ENCODE results near the gene RFTN1.

RFTN1 gene

GRCh38 chr3:16546186-16547010 lies 32.9 kb upstream of the RFTN1 start:
- Histone ChIP-seq H3K36me3 (ENCODE audit: control insufficient read depth, insufficient read depth, low read length) (no peaks in the 10 kb centered on the region), H3K9me3 (ENCODE audit: control insufficient read depth, insufficient read depth, low read depth, low read length) (no peaks in the 10 kb centered on the region), H3K27ac (ENCODE audit: low read depth, low read length) (no peak overlapping the region), H3K9ac (ENCODE audit: low read length) (no peak overlapping the region), H3K27me3 (ENCODE audit: control insufficient read depth, insufficient read depth, low read length) (no peaks in the 10 kb centered on the region), H3K4me3 (ENCODE audit: low read depth, low read length) (no peak overlapping the region), H3K4me1 (ENCODE audit: control insufficient read depth, insufficient read depth, low read length) (peaks cover 6% of the 10 kb centered on the region)

DNA sequence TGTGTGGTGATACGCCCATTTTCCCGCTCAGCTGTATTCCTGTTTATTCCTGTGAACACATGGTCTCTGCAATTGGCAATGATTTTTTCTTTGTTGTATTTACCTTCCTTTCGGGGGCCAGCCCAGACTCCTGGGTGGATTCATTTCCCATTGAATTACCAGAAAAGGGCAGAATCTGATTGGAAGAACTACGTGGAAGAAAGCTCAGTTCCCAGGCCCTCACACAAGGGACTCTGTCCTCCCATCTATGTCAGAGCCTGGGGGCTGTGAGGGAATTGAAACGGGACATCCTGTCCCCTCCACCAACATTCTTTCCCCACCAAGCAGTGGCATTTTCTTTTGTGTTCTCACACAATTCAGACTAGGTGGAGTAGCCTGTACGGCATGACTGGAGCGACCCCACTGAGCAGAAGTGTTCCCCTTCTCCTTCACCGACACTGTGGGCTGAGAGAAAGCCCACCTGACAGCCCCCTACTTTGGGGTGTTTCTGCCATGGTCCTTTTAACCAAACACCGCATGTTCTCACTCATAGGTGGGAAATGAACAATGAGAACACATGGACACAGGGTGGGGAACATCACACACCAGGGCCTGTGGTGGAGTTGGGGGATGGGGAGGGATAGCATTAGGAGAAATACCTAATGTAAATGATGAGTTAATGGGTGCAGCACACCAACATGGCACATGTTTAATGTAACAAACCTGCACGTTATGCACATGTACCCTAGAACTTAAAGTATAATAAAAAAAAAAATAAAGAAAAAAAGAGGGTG lies 32.1 kb upstream of the RFTN1 start:
- peaks cover 6% of the 10 kb centered on the region for H3K4me1 ChIP-seq (ENCODE audit: control insufficient read depth, insufficient read depth, low read length)
- no peaks in the 10 kb centered on the region for H3K27me3 ChIP-seq (ENCODE audit: control insufficient read depth, insufficient read depth, low read length)
- no peaks in the 10 kb centered on the region for H3K9me3 ChIP-seq (ENCODE audit: control insufficient read depth, insufficient read depth, low read depth, low read length)
- no peak overlapping the region for H3K4me3 ChIP-seq (ENCODE audit: low read depth, low read length)
- H3K36me3 ChIP-seq (ENCODE audit: control insufficient read depth, insufficient read depth, low read length) = no peaks in the 10 kb centered on the region
- H3K27ac ChIP-seq (ENCODE audit: low read depth, low read length) = no peak overlapping the region
- no peak overlapping the region for H3K9ac ChIP-seq (ENCODE audit: low read length)

GRCh38 chr3:16543242-16543864 lies 29.9 kb upstream of the RFTN1 start:
- H3K27me3 ChIP-seq (ENCODE audit: control insufficient read depth, insufficient read depth, low read length) = no peaks in the 10 kb centered on the region
- H3K9ac ChIP-seq (ENCODE audit: low read length) = no peak overlapping the region
- no peaks in the 10 kb centered on the region for H3K9me3 ChIP-seq (ENCODE audit: control insufficient read depth, insufficient read depth, low read depth, low read length)
- no peak overlapping the region for H3K4me3 ChIP-seq (ENCODE audit: low read depth, low read length)
- no peak overlapping the region for H3K27ac ChIP-seq (ENCODE audit: low read depth, low read length)
- no peaks in the 10 kb centered on the region; the same call in 1 of the 2 replicates for H3K4me1 ChIP-seq (ENCODE audit: control insufficient read depth, insufficient read depth, low read length)
- H3K36me3 ChIP-seq (ENCODE audit: control insufficient read depth, insufficient read depth, low read length) = no peaks in the 10 kb centered on the region

GRCh38 chr3:16538507-16538906 lies 25.0 kb upstream of the RFTN1 start:
- H3K27me3 ChIP-seq (ENCODE audit: control insufficient read depth, insufficient read depth, low read length) = no peaks in the 10 kb centered on the region
- H3K36me3 ChIP-seq (ENCODE audit: control insufficient read depth, insufficient read depth, low read length) = no peaks in the 10 kb centered on the region
- no peak overlapping the region for H3K9ac ChIP-seq (ENCODE audit: low read length)
- no peaks in the 10 kb centered on the region for H3K9me3 ChIP-seq (ENCODE audit: control insufficient read depth, insufficient read depth, low read depth, low read length)
- peaks cover 17% of the 10 kb centered on the region for H3K4me1 ChIP-seq (ENCODE audit: control insufficient read depth, insufficient read depth, low read length)
- H3K27ac ChIP-seq (ENCODE audit: low read depth, low read length) = no peak overlapping the region
- H3K4me3 ChIP-seq (ENCODE audit: low read depth, low read length) = no peak overlapping the region

DNA sequence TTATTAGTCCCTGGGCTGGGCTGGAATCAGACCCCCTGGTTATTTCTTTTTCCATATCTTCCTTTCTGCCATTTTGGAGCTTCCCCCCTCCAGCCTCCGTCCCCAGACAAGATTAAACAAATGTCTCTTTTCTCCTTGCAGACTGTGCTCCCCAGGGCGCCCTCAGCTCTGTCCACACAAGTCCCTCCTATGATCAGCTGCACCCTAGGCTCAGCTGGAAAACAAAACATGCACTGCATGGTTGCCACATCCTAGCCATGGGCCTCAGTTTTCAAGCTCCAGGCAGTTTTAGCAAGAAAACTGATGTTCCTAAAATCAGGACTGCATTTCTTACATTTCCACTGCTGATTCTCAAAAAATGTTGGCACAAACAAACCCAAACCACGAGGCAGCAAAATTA lies 23.5 kb upstream of the RFTN1 start:
- Histone ChIP-seq H3K4me1 (ENCODE audit: control insufficient read depth, insufficient read depth, low read length) (peaks cover 18% of the 10 kb centered on the region), H3K4me3 (ENCODE audit: low read depth, low read length) (no peak overlapping the region), H3K27ac (ENCODE audit: low read depth, low read length) (no peak overlapping the region), H3K27me3 (ENCODE audit: control insufficient read depth, insufficient read depth, low read length) (no peaks in the 10 kb centered on the region), H3K36me3 (ENCODE audit: control insufficient read depth, insufficient read depth, low read length) (no peaks in the 10 kb centered on the region), H3K9me3 (ENCODE audit: control insufficient read depth, insufficient read depth, low read depth, low read length) (no peaks in the 10 kb centered on the region), H3K9ac (ENCODE audit: low read length) (no peak overlapping the region)

GRCh38 chr3:16536344-16536663 lies 22.8 kb upstream of the RFTN1 start:
- H3K9me3 ChIP-seq (ENCODE audit: control insufficient read depth, insufficient read depth, low read depth, low read length) = no peaks in the 10 kb centered on the region
- no peaks in the 10 kb centered on the region for H3K27me3 ChIP-seq (ENCODE audit: control insufficient read depth, insufficient read depth, low read length)
- no peak overlapping the region for H3K4me3 ChIP-seq (ENCODE audit: low read depth, low read length)
- no peak overlapping the region for H3K9ac ChIP-seq (ENCODE audit: low read length)
- H3K27ac ChIP-seq (ENCODE audit: low read depth, low read length) = no peak overlapping the region
- peaks cover 18% of the 10 kb centered on the region for H3K4me1 ChIP-seq (ENCODE audit: control insufficient read depth, insufficient read depth, low read length)
- no peaks in the 10 kb centered on the region for H3K36me3 ChIP-seq (ENCODE audit: control insufficient read depth, insufficient read depth, low read length)

- no peaks in the 10 kb centered on the region for H3K27me3 ChIP-seq (ENCODE audit: control insufficient read depth, insufficient read depth, low read length)
- H3K9ac ChIP-seq (ENCODE audit: low read length) = no peak overlapping the region
- H3K4me1 ChIP-seq (ENCODE audit: control insufficient read depth, insufficient read depth, low read length) = peaks cover 18% of the 10 kb centered on the region
- H3K27ac ChIP-seq (ENCODE audit: low read depth, low read length) = no peak overlapping the region
- H3K4me3 ChIP-seq (ENCODE audit: low read depth, low read length) = no peak overlapping the region
- no peaks in the 10 kb centered on the region for H3K36me3 ChIP-seq (ENCODE audit: control insufficient read depth, insufficient read depth, low read length)
- H3K9me3 ChIP-seq (ENCODE audit: control insufficient read depth, insufficient read depth, low read depth, low read length) = no peaks in the 10 kb centered on the region
Observed at GRCh38 chr3:16534640-16535262, 21.3 kb upstream of the RFTN1 start.

- Histone ChIP-seq H3K27ac (ENCODE audit: low read depth, low read length) (no peak overlapping the region), H3K4me3 (ENCODE audit: low read depth, low read length) (no peak overlapping the region), H3K9me3 (ENCODE audit: control insufficient read depth, insufficient read depth, low read depth, low read length) (no peaks in the 10 kb centered on the region), H3K9ac (ENCODE audit: low read length) (no peak overlapping the region), H3K27me3 (ENCODE audit: control insufficient read depth, insufficient read depth, low read length) (no peaks in the 10 kb centered on the region), H3K36me3 (ENCODE audit: control insufficient read depth, insufficient read depth, low read length) (no peaks in the 10 kb centered on the region), H3K4me1 (ENCODE audit: control insufficient read depth, insufficient read depth, low read length) (peaks cover 18% of the 10 kb centered on the region)
Observed at GRCh38 chr3:16533928-16534574, 20.6 kb upstream of the RFTN1 start.

DNA sequence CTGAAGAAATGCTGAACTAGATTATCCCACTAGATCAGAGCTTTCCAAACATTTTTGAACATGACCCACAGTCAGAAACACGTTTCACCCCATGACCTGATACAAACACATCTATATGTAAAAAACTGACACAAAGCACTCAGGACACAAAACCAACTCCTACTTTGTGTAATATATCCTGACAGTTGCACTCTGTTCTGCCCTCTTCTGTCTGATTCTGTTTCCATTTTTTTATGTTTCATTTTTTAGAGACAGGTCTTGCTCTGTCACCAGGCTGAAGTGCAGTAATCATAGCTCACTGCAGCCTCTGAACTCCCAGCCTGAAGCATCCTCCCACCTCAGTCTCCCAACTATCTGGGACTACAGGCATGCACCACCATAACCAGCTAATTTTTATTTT lies 15.8 kb upstream of the RFTN1 start:
- Histone ChIP-seq H3K36me3 (ENCODE audit: control insufficient read depth, insufficient read depth, low read length) (no peaks in the 10 kb centered on the region), H3K9ac (ENCODE audit: low read length) (no peak overlapping the region), H3K4me1 (ENCODE audit: control insufficient read depth, insufficient read depth, low read length) (peaks cover 6% of the 10 kb centered on the region), H3K4me3 (ENCODE audit: low read depth, low read length) (no peak overlapping the region), H3K9me3 (ENCODE audit: control insufficient read depth, insufficient read depth, low read depth, low read length) (peaks cover 3% of the 10 kb centered on the region), H3K27ac (ENCODE audit: low read depth, low read length) (no peak overlapping the region), H3K27me3 (ENCODE audit: control insufficient read depth, insufficient read depth, low read length) (no peaks in the 10 kb centered on the region)

GRCh38 chr3:16528581-16528993 lies 15.1 kb upstream of the RFTN1 start:
- H3K4me1 ChIP-seq (ENCODE audit: control insufficient read depth, insufficient read depth, low read length) = peaks cover 2% of the 10 kb centered on the region
- no peak overlapping the region for H3K4me3 ChIP-seq (ENCODE audit: low read depth, low read length)
- peaks cover 10% of the 10 kb centered on the region for H3K9me3 ChIP-seq (ENCODE audit: control insufficient read depth, insufficient read depth, low read depth, low read length)
- no peaks in the 10 kb centered on the region for H3K27me3 ChIP-seq (ENCODE audit: control insufficient read depth, insufficient read depth, low read length)
- H3K27ac ChIP-seq (ENCODE audit: low read depth, low read length) = no peak overlapping the region
- H3K36me3 ChIP-seq (ENCODE audit: control insufficient read depth, insufficient read depth, low read length) = no peaks in the 10 kb centered on the region
- no peak overlapping the region for H3K9ac ChIP-seq (ENCODE audit: low read length)

Data from HUES6 (cell line).